CD4-positive, alpha-beta T cell treated with Interferon gamma for 1 hour (primary cell): ENCODE data around the gene ANGPTL1.

Experiments
- DNase-seq: peaks from one replicate; pipeline ENCODE4 v3.0.0-alpha.2; 2020

Gene ANGPTL1

GRCh38 chr1:178870944-178871343, at the start of gene ANGPTL1:
Gene ANGPTL1 (minus strand): TSS chr1:178871077. CDS start chr1:178865776, 5,301 bp downstream.
- no peak for DNase-seq

GRCh38 chr1:178919581-178919980, 48.7 kb upstream of the ANGPTL1 start:
- no peak for DNase-seq

- DNase-seq: no peak
Observed at GRCh38 chr1:178918955-178919354, 48.1 kb upstream of the ANGPTL1 start.

GRCh38 chr1:178918308-178918707, 47.4 kb upstream of the ANGPTL1 start:
- DNase-seq: no peak

GRCh38 chr1:178916448-178917174, 45.7 kb upstream of the ANGPTL1 start:
- no peak for DNase-seq

- DNase-seq: no peak
Observed at GRCh38 chr1:178912597-178912996, 41.7 kb upstream of the ANGPTL1 start.

- DNase-seq: no peak
Observed at GRCh38 chr1:178910023-178910422, 39.1 kb upstream of the ANGPTL1 start.

GRCh38 chr1:178908358-178908757, 37.5 kb upstream of the ANGPTL1 start:
- no peak for DNase-seq

GRCh38 chr1:178901482-178902125, 30.7 kb upstream of the ANGPTL1 start:
- no peak for DNase-seq

GRCh38 chr1:178899402-178899801, 28.5 kb upstream of the ANGPTL1 start:
- no peak for DNase-seq

- no peak for DNase-seq
Observed at GRCh38 chr1:178898401-178898800, 27.5 kb upstream of the ANGPTL1 start.

GRCh38 chr1:178895928-178896327, 25.1 kb upstream of the ANGPTL1 start:
- DNase-seq: no peak

- no peak for DNase-seq
Observed at GRCh38 chr1:178886551-178886950, 15.7 kb upstream of the ANGPTL1 start.

GRCh38 chr1:178885869-178886268, 15.0 kb upstream of the ANGPTL1 start:
- DNase-seq: no peak

- no peak for DNase-seq
Observed at GRCh38 chr1:178881950-178882349, 11.1 kb upstream of the ANGPTL1 start.

- no peak for DNase-seq
Observed at GRCh38 chr1:178877896-178878295, 7.0 kb upstream of the ANGPTL1 start.

GRCh38 chr1:178875936-178876335, 5.1 kb upstream of the ANGPTL1 start:
- no peak for DNase-seq

- DNase-seq: no peak
Observed at GRCh38 chr1:178874966-178875365, 4.1 kb upstream of the ANGPTL1 start.

GRCh38 chr1:178871551-178872320, 859 bp upstream of the ANGPTL1 start:
- DNase-seq: no peak

GRCh38 chr1:178870221-178870620, 656 bp downstream of the ANGPTL1 start:
- no peak for DNase-seq

- no peak for DNase-seq
Observed at GRCh38 chr1:178869119-178869697, 1.7 kb downstream of the ANGPTL1 start.

- no peak for DNase-seq
Observed at GRCh38 chr1:178868706-178869105, 2.2 kb downstream of the ANGPTL1 start.

- DNase-seq: no peak
Observed at GRCh38 chr1:178867670-178868069, 3.2 kb downstream of the ANGPTL1 start.
